ENCODE measurements around the gene RYR2.

The RYR2 gene

DNA sequence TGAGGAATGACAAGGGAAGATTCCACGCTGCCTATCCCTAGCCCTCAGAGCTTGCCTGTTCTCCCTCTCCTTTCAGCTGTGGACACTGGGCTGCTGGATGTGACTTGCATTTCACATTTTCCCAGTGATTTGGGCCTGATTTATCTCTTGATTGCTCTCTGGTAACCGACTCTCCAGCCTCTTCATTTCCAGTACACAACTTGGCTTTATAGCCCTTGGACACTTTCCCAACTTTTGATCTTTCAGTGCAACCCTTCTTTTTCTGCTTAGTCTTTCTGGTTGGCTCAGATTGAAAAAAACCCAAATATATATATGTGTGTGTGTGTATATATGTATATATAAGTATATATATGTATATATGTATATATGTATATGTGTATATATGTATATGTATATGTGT lies 138.3 kb downstream of the RYR2 start:
- DNase-seq (ENCODE audit: low spot score), result no peak
- in situ Hi-C loops (cut with MboI; ENCODE audit: low sequenced_read_pairs, unreplicated experiment), result no loop called here
- TF ChIP-seq, protein P1, sequence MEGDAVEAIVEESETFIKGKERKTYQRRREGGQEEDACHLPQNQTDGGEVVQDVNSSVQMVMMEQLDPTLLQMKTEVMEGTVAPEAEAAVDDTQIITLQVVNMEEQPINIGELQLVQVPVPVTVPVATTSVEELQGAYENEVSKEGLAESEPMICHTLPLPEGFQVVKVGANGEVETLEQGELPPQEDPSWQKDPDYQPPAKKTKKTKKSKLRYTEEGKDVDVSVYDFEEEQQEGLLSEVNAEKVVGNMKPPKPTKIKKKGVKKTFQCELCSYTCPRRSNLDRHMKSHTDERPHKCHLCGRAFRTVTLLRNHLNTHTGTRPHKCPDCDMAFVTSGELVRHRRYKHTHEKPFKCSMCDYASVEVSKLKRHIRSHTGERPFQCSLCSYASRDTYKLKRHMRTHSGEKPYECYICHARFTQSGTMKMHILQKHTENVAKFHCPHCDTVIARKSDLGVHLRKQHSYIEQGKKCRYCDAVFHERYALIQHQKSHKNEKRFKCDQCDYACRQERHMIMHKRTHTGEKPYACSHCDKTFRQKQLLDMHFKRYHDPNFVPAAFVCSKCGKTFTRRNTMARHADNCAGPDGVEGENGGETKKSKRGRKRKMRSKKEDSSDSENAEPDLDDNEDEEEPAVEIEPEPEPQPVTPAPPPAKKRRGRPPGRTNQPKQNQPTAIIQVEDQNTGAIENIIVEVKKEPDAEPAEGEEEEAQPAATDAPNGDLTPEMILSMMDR (IDR thresholded peaks at IDR 0.05; ENCODE audit: borderline replicate concordance, control extremely low read depth, extremely low read depth, insufficient read depth, missing control alignments), result no peak

GRCh38 chr1:237181743-237182317 lies 139.8 kb downstream of the RYR2 start:
- TF ChIP-seq, protein P1 (IDR thresholded peaks at IDR 0.05; ENCODE audit: borderline replicate concordance, control extremely low read depth, extremely low read depth, insufficient read depth, missing control alignments), result no peak
- DNase-seq (ENCODE audit: low spot score), result no peak
- in situ Hi-C loops (cut with MboI; ENCODE audit: low sequenced_read_pairs, unreplicated experiment), result no loop called here

DNA sequence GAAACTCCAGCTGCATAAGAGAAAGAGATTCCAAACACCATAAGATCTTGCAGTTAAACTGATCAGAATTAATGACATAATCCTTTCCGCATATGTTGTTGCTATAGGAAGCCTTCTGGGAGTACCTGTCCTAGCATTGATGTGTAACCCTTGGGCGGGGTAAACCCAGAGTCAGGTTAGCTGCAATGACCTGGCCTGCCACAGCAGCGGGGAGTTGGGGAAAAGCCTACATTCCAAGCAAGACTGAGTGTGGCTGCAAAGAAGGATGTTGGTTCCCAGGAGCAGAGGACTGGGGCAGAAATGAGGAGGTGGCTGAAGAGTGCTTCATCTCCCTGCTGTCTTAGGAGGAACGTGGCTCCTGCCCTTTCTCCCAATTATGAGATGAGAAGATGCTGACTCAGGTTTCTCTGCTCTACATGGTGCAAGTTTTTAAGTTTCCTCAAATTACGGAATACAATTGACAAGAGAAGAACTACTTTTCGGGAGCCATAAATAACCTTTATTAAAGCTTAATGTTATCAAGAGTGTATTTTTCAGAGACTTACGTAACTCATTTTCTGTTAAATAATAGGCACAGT lies 142.1 kb downstream of the RYR2 start:
- TF ChIP-seq, protein P1 (IDR thresholded peaks at IDR 0.05; ENCODE audit: borderline replicate concordance, control extremely low read depth, extremely low read depth, insufficient read depth, missing control alignments), result no peak
- DNase-seq (ENCODE audit: low spot score), result no peak
- in situ Hi-C loops (cut with MboI; ENCODE audit: low sequenced_read_pairs, unreplicated experiment), result no loop called here

DNA sequence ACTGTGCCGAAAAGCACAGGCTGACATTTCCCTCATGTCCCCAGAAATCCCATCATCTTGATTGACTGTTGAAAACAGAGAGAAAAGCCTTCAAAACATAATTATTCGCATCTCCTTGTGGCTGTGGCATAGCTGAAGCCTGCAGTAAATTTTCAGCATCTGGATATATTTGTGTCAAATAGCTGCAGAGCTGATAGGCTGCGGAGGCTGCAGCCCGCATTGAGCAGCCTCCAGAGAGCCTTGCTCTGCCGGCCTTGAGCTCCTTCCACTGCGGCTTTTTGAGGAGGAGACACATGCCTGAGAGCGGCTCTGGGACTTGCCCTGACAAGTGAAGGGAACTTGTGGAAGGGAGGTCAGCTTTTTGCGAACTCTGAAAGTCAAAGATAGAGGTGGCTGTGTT lies 144.7 kb downstream of the RYR2 start:
- in situ Hi-C loops (cut with MboI; ENCODE audit: low sequenced_read_pairs, unreplicated experiment), result no loop called here
- no peak for DNase-seq (ENCODE audit: low spot score)
- TF ChIP-seq, protein P1 (IDR thresholded peaks at IDR 0.05; ENCODE audit: borderline replicate concordance, control extremely low read depth, extremely low read depth, insufficient read depth, missing control alignments), result no peak

GRCh38 chr1:237187842-237188241 lies 145.9 kb downstream of the RYR2 start:
- TF ChIP-seq, protein P1 (IDR thresholded peaks at IDR 0.05; ENCODE audit: borderline replicate concordance, control extremely low read depth, extremely low read depth, insufficient read depth, missing control alignments), result no peak
- DNase-seq (ENCODE audit: low spot score), result no peak
- in situ Hi-C loops (cut with MboI; ENCODE audit: low sequenced_read_pairs, unreplicated experiment), result no loop called here

GRCh38 chr1:237191403-237191802 lies 149.4 kb downstream of the RYR2 start:
- in situ Hi-C loops (cut with MboI; ENCODE audit: low sequenced_read_pairs, unreplicated experiment), result no loop called here
- TF ChIP-seq, protein P1 (IDR thresholded peaks at IDR 0.05; ENCODE audit: borderline replicate concordance, control extremely low read depth, extremely low read depth, insufficient read depth, missing control alignments), result no peak
- no peak for DNase-seq (ENCODE audit: low spot score)
